CD4-positive, alpha-beta T cell (primary cell): Measurements from ENCODE around the gene CFAP45. TPM values are rescaled to one million over a fixed set of nuclear protein-coding genes. Genes with fewer than 3 reads are reported as not detected.

Experiments used
- ATAC-seq: fragments of 200-7000 bp; cut with Tn5 transposase; one replicate; pipeline ENCODE4 v1.10.0; 2022; ENCODE audit warnings: mild to moderate bottlenecking; ENCODE audit not compliant: poor library complexity
- CTCF ChIA-PET: fragments of 350-600 bp; sonication (Branson Sonifier 250); formaldehyde crosslinking; loops from one replicate; lab custom pipeline; 2021; ENCODE audit warnings: antibody characterized with exemption, inconsistent platforms; lab: Charles Lee
- POLR2A ChIA-PET: fragments of 350-600 bp; sonication (Branson Sonifier 250); formaldehyde crosslinking; loops from one replicate; lab custom pipeline; 2021; ENCODE audit warnings: antibody characterized with exemption, inconsistent platforms; lab: Charles Lee
- DNase-seq, 14 experiments: peaks; one replicate each; pipeline ENCODE4 v3.0.0-alpha.2; 2013 to 2020; ENCODE audit warnings: mixed read lengths in 2 of 14
- H3K27ac ChIP-seq, 2 donors: one replicate each; pipeline versions ENCODE4 v1.5.1 to v1.7.0; 2013; ENCODE audit warnings: low read length in 2 of 2, low read depth in 1 of 2, mild to moderate bottlenecking in 1 of 2
- H3K27me3 ChIP-seq, 2 experiments: 1 replicate in 1 of 2; 2 replicates in 1 of 2; pipeline versions ENCODE4 v1.6.1 to v1.7.0; 2013; ENCODE audit warnings: low read length in 2 of 2, control low read depth in 1 of 2, mild to moderate bottlenecking in 1 of 2, moderate library complexity in 1 of 2; ENCODE audit not compliant: insufficient read depth in 2 of 2, control insufficient read depth in 1 of 2
- H3K36me3 ChIP-seq: one replicate; pipeline ENCODE4 v1.6.1; 2013; ENCODE audit warnings: low read length, control low read depth; ENCODE audit not compliant: insufficient read depth
- H3K4me1 ChIP-seq: one replicate; pipeline ENCODE4 v1.6.1; 2013; ENCODE audit warnings: low read length, control low read depth; ENCODE audit not compliant: insufficient read depth
- H3K4me3 ChIP-seq: one replicate; pipeline ENCODE4 v1.5.1; 2013; ENCODE audit warnings: mild to moderate bottlenecking, low read length, moderate library complexity
- H3K9me3 ChIP-seq, 2 experiments: 1 replicate in 1 of 2; 2 replicates in 1 of 2; pipeline versions ENCODE4 v1.6.1 to v1.7.0; 2013; ENCODE audit warnings: low read length in 2 of 2, mild to moderate bottlenecking in 2 of 2, control low read depth in 1 of 2, moderate library complexity in 1 of 2; ENCODE audit not compliant: control insufficient read depth in 1 of 2, insufficient read depth in 1 of 2
- H3K27ac Mint-ChIP-seq: one replicate; pipeline ENCODE4 v1.8.0; 2020; ENCODE audit warnings: mixed read lengths
- H3K27me3 Mint-ChIP-seq: one replicate; pipeline ENCODE4 v1.8.0; 2021; ENCODE audit warnings: mixed read lengths
- H3K36me3 Mint-ChIP-seq: one replicate; pipeline ENCODE4 v1.8.0; 2021; ENCODE audit warnings: low read depth, mixed read lengths
- H3K4me1 Mint-ChIP-seq: one replicate; pipeline ENCODE4 v1.8.0; 2021; ENCODE audit warnings: low read depth, mixed read lengths
- H3K4me3 Mint-ChIP-seq: one replicate; pipeline ENCODE4 v1.8.0; 2020; ENCODE audit warnings: mild to moderate bottlenecking, mixed read lengths
- H3K9me3 Mint-ChIP-seq: one replicate; pipeline ENCODE4 v1.8.0; 2020; ENCODE audit warnings: mixed read lengths
- CTCF ChIP-seq: fragments of 200-600 bp; IDR thresholded peaks from one replicate; pipeline ENCODE4 v1.8.0; 2022; ENCODE audit warnings: antibody characterized with exemption, mild to moderate bottlenecking
- intact Hi-C, 2 experiments: fragments of 100-400 bp; cut with DNase I in 1 of 2; cut with micrococcal nuclease in 1 of 2; formaldehyde crosslinking; loops; one replicate each; pipeline versions ENCODE4 v1.15.1 to v1.9.0; 2023 to 2025; cut with DNase I, micrococcal nuclease
- total RNA-seq, 174 experiments: library from RNA in 2 of 174; stranded (reverse) in 2 of 174; gene quantifications; one replicate each; pipeline ENCODE4 v1.2.3 and lab custom pipeline; 2021 to 2026

Gene CFAP45
- total RNA-seq, 2 experiments from 2014 or later, result 8.4 to 9.0 TPM

- Histone ChIP-seq H3K27me3 (no peaks in the 10 kb centered on the region), H3K4me1 (peaks cover 29% of the 10 kb centered on the region), H3K36me3 (no peaks in the 10 kb centered on the region), H3K9me3 (peaks cover 0 to 31% of the 10 kb centered on the region in 2 experiments), H3K4me3 (no peak overlapping the region), H3K27ac (no peak overlapping the region)
- intact Hi-C loops, result no loop called here
- H3K4me3 Mint-ChIP-seq, result no peak overlapping the region
- ChIA-PET POLR2A (no interaction called here), CTCF (no interaction called here)
- no peak overlapping the region for H3K27ac Mint-ChIP-seq
- H3K4me1 Mint-ChIP-seq, result peaks cover 33% of the 10 kb centered on the region
- no peaks in the 10 kb centered on the region for H3K36me3 Mint-ChIP-seq
- H3K27me3 Mint-ChIP-seq, result no peaks in the 10 kb centered on the region
- ATAC-seq (no peak), DNase-seq (no peak)
- H3K9me3 Mint-ChIP-seq, result no peaks in the 10 kb centered on the region
- TF ChIP-seq CTCF, result no peak
Observed at GRCh38 chr1:159830722-159831121, 69.2 kb downstream of the CFAP45 start.

- Mint-ChIP-seq H3K9me3 (no peaks in the 10 kb centered on the region), H3K27ac (no peak overlapping the region), H3K36me3 (no peaks in the 10 kb centered on the region), H3K4me1 (peaks cover 41% of the 10 kb centered on the region), H3K4me3 (no peak overlapping the region), H3K27me3 (no peaks in the 10 kb centered on the region)
- TF ChIP-seq CTCF, result no peak
- Histone ChIP-seq H3K36me3 (no peaks in the 10 kb centered on the region), H3K27ac (no peak overlapping the region), H3K27me3 (no peaks in the 10 kb centered on the region), H3K9me3 (peaks cover 0 to 31% of the 10 kb centered on the region in 2 experiments), H3K4me3 (no peak overlapping the region), H3K4me1 (peaks cover 37% of the 10 kb centered on the region)
- DNase-seq (no peak), ATAC-seq (no peak)
- POLR2A ChIA-PET, result no interaction called here
- intact Hi-C loops, result no loop called here
- CTCF ChIA-PET, result no interaction called here
Observed at GRCh38 chr1:159829822-159830465, 70.0 kb downstream of the CFAP45 start.

GRCh38 chr1:159829273-159829634, 70.7 kb downstream of the CFAP45 start:
- H3K4me3 Mint-ChIP-seq, result no peak overlapping the region
- TF ChIP-seq CTCF, result no peak
- Histone ChIP-seq H3K9me3 (peaks cover 0 to 31% of the 10 kb centered on the region in 2 experiments), H3K36me3 (no peaks in the 10 kb centered on the region), H3K27ac (no peak overlapping the region), H3K4me3 (no peak overlapping the region), H3K4me1 (peaks cover 37% of the 10 kb centered on the region), H3K27me3 (no peaks in the 10 kb centered on the region)
- H3K4me1 Mint-ChIP-seq, result peaks cover 42% of the 10 kb centered on the region
- ChIA-PET POLR2A (interaction anchor here (0.6 kb wide), 1 partner anchor 609 kb away, joined by 3 read pairs; no protein-coding TSS in a partner anchor), CTCF (no interaction called here)
- H3K27me3 Mint-ChIP-seq, result no peaks in the 10 kb centered on the region
- H3K9me3 Mint-ChIP-seq, result no peaks in the 10 kb centered on the region
- peak in 2 of 14 experiments; percentile 49 to 51 for DNase-seq
- peak; percentile 37 for ATAC-seq
- intact Hi-C loops, result no loop called here
- H3K27ac Mint-ChIP-seq, result no peak overlapping the region
- H3K36me3 Mint-ChIP-seq, result no peaks in the 10 kb centered on the region
